ENCODE measurements around the gene IPP. TPM values are rescaled to one million over a fixed set of nuclear protein-coding genes. Genes with fewer than 3 reads are reported as not detected.

Gene IPP
- total RNA-seq, 1 donor from 2014 or later = 4.1 TPM

Other genes with a start within 250 kb of the IPP start
- 625 and 802 TPM in 2 replicates for gene PRDX1, start 228.8 kb downstream of the IPP start, total RNA-seq
- 185 and 277 TPM in 2 replicates for gene AKR1A1, start 199.8 kb downstream of the IPP start, total RNA-seq
- gene NASP, start 166.6 kb downstream of the IPP start, total RNA-seq = 64.9 and 69.4 TPM in 2 replicates
- 0.51 and 1.0 TPM in 2 replicates for gene CCDC17, start 126.6 kb downstream of the IPP start, total RNA-seq
- 74.6 and 80.0 TPM in 2 replicates for gene GPBP1L1, start 64.1 kb downstream of the IPP start, total RNA-seq
- 10.3 and 16.9 TPM in 2 replicates for gene TMEM69, start 62.5 kb downstream of the IPP start, total RNA-seq
- 11.1 and 11.2 TPM in 2 replicates for gene MAST2, start 53.0 kb upstream of the IPP start, total RNA-seq